Measurements from ENCODE around the gene MMD. TPM values are rescaled to one million over a fixed set of nuclear protein-coding genes. Genes with fewer than 3 reads are reported as not detected.
"Not testable (repeated sequence)": the region's sequence is repeated elsewhere in the genome, so short reads cannot be mapped to it uniquely, and the experiment has no call there.

The MMD gene
- total RNA-seq, 1 experiment from 2014 or later: 14.0 TPM

- DNase-seq (ENCODE audit: low spot score): no peak
Observed at GRCh38 chr17:55443904-55444303, 22.3 kb upstream of the MMD start.

GRCh38 chr17:55442953-55443683, 21.5 kb upstream of the MMD start:
- no peak for DNase-seq (ENCODE audit: low spot score)

DNA sequence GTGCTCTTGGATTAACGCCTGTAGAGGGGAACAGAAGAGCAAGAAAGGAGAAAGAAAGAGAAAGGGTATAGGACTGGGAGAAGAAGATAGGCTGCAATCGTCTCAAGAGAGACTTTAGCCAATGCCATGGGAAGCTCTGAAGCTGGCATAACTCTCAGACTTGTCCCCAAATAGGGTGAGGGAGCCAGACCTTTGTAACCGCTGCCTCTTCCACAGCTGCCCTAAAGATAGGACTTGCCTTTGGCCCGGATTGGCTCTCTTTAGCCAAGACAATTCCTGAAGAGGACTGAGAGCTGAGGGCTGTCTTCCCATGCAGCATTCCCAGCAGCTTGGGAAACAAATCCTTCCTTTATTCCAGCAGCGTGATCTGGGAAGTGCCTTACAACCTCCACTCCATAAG, 20.8 kb upstream of the MMD start:
- no peak for DNase-seq (ENCODE audit: low spot score)

DNA sequence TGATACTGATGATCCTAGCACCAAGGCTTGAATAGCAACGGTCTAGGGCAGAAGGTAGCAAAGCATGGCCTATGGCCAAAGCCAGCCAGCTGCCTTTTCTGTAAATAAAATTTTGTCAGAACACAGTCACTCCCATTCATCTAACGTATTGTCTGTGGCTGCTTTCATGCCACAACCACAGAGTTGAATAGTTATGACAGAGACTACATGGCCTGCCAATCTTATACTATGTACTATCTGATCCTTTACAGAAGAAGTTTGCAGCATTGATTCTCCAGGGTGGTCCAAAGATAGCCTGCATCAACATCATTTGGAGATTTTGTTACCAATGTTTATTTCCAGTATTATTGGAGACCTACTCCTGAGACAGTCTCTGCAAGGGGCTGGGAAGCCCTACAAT, 19.9 kb upstream of the MMD start:
- DNase-seq (ENCODE audit: low spot score): no peak

GRCh38 chr17:55440391-55440790, 18.8 kb upstream of the MMD start:
- DNase-seq (ENCODE audit: low spot score): no peak

GRCh38 chr17:55437159-55437605, 15.5 kb upstream of the MMD start:
- DNase-seq (ENCODE audit: low spot score): no peak

DNA sequence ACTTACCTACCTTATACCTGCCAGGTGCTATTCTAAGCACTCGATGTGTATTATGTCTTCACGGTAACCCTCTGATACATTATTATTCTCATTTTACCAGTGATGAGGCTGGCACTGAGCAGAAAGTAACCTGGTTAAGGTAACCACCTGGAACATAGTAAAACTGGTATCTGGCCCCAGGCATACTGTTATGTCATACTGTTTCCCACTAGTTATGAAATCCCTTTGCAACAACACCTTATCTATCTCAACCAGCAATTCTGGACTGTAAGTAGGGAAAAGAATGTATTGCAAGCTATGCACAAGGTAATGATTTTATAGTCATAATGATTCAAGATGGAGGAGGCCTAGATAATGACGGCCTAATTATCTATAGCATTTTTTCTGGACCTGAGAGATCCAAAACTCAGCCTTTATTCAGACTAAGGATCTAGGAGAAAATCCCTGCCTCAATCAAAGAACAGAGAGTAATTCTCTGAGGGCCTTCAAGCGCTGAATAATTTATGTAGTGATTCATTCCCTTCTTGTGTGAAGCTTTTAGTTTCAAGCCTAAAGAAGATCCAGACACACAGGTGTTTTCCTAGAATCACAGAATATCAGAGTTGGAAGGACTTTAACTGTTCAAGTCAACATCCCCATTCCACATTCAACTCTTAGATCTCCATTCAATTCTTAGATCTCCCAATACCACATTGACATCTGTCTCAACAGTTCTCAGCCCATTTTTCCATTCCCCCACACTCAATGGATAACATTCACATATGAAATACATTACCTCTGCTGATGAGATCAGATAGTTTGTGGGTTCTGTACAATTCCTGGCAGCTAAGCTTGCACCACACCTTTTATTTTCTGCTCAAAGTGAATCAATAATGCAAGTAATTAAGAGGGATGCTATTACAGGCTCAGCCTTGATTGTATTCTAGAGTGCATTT, 14.9 kb upstream of the MMD start:
- no peak for DNase-seq (ENCODE audit: low spot score)

DNA sequence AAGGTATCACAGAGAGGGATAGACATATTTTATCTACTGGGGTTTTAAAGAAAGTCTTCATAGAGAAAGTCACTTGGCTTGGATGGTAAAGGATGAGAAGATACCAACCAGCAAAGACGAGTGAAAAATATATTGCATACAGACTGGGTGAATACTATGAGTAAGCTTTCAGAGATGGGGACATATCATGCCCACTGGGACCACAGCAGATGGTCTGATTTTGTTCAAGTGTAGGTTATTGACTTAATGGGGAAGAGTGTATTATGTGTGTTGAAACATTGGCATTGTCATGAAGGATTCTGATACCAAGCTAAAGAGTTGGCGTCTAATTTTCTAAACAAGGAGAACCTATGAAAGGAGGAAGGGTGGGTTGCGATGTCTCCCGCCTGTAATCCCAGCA, 13.8 kb upstream of the MMD start:
- DNase-seq (ENCODE audit: low spot score): no peak

DNA sequence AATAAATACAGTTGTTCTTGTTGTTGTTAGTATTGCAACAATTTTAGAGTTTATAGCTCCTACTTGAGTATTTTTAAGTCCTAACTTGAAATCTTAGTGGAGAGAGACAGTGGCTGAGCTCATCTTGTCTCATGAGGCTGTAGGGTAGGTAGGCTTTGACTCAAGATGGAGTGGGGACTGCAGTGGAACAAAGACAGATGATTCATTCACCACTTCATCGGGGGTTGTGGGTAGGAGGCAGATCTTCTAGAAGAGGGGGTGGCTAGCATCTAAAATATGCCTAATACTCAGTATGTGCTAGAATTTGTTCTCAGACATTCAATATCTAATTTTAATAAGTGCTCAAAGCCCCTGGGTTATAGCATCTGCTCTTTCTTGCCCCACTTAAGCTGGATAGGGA, 13.1 kb upstream of the MMD start:
- no peak for DNase-seq (ENCODE audit: low spot score)

- DNase-seq (ENCODE audit: low spot score): peak; percentile 83
Observed at GRCh38 chr17:55433629-55434422, 12.2 kb upstream of the MMD start.

DNA sequence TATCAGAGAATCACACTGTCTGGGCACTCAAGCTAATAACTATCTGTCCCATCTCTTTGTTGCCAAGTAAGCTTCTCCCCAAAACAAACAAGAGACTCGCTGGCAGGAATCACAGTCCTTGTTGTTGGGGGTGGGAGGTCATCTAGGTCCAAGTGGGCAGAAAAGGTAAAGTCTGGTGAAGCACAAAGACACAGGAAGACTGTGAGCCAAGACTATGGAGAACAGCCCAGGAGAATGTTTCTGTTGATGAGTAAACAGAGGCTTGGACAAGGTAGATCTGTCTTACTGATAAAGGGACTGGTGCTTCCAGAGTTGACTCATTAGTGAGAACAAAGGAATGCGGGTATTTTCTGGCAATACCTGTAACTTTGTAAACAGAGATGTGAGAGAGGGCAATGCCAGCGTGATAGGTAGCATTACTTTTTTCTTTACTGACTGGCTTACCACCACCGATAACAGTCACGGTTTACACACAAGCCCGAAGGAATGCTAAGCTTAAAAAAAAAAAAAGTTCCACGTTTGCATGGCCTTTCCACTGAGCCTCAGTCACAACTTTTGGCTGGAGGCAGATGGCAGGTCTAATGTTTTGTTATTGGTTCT, 11.5 kb upstream of the MMD start:
- DNase-seq (ENCODE audit: low spot score): no peak

DNA sequence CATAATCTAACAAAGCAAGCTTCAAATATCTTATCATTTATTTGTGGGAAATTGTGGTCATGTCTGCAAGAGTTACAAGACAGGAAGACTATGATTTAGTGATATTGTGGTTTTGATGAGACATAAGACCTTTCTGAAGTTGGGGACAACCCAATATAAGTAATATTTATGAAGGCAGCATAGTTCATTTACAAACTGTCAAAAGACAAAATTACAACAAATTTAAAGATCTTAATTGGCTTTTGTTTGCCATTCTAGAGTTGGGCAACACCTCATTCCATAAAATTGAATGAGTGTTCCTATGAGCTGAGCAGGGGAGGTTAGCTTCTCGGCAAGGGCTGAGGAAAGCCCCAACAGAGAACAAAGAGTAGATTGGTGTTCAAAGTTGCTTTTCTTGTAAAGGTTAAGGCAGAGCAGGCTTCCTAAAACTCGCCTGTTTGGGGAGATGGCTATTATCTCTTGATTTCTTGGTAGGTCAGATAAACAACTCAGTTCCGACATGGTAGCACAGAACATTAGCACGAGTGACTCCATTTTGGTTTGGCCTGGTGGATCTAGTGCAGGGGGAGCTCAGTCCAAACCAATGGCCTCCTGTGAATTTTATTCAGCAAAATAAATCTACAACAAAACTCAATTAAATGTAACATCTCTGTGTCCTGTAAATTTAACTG, 10.9 kb upstream of the MMD start:
- peak; percentile 52 for DNase-seq (ENCODE audit: low spot score)

DNA sequence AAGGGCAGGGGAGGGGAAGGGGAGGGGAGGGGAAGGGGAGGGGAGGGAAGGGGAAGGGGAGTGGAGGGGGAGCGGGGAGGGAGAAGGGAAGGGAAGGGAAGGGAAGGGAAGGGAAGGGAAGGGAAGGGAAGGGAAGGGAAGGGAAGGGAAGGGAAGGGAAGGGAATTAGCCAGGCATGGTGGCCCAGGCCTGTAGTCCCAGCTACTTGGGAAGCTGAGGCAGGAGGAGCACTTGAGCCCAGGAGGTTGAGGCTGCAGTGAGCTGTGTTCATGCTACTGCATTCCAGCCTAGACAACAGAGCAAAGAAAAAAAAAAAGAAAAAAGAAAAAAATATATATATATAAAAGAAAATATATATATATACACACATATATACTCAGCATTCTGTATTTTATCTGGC, 10.3 kb upstream of the MMD start:
- DNase-seq (ENCODE audit: low spot score): not testable (repeated sequence)

GRCh38 chr17:55430541-55431288, 9.1 kb upstream of the MMD start:
- no peak for DNase-seq (ENCODE audit: low spot score)

DNA sequence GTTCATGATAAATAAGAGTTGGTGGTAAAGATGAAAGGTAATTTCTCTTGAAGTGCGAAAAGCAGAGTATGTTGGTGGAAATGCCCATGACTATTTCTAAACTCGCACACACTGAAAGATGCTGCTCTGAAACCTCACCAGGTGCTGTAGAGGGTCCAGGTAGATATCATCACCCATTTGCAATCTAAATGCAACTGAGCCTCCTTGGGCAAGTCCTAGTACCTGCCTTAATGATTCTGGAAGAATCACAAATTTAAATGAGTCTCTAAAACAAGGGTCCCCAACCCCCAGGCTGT, 5.9 kb upstream of the MMD start:
- DNase-seq (ENCODE audit: low spot score): no peak

- no peak for DNase-seq (ENCODE audit: low spot score)
Observed at GRCh38 chr17:55426851-55427586, 5.4 kb upstream of the MMD start.

DNA sequence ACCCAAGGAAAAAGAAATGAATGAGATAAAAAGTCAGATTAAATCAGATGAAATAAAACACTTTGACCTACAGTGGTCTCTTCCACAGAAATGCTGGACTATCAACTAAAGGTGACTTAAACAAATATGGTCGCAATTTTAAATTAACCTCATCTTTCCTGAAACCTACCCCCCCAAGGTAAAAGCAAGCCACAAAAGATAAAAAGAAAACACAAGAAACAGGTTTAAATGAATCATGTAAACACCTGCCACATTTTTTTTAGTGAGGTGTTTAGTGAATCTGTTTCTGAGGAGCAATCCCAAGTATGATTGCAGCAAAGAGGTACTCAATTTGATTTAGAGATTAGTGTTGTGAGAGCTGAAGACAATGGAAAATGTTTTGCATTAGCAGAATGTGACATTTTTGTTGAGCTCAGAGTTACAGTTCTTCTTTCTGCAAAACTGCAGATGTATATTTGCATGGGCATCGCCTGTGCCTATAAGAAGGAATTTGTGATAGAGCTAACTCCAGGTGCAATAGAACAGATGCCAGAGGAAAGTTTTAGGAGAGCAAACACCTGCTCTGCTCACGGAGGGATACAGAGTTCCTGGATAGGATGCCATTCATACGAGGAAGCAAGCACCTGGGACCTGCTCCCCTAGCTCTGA, 3.4 kb upstream of the MMD start:
- no peak for DNase-seq (ENCODE audit: low spot score)

- DNase-seq (ENCODE audit: low spot score): no peak
Observed at GRCh38 chr17:55423535-55423934, 1.9 kb upstream of the MMD start.

DNA sequence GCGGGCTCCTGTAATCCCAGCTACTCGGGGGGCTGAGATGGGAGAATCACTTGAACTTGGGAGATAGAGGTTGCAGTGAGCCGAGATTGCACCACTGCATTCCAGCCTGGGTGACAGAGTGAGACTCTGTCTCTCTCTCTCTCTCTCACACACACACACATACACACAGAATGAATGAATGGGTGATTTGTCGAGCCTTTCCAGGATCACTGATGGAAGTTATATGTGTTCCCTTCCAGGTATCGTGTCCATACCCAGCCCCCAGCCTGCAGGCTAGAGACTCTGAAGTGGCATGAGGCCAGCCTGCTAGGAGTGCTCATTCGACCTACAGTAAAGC, 1.2 kb upstream of the MMD start:
- DNase-seq (ENCODE audit: low spot score): not testable (repeated sequence)

DNA sequence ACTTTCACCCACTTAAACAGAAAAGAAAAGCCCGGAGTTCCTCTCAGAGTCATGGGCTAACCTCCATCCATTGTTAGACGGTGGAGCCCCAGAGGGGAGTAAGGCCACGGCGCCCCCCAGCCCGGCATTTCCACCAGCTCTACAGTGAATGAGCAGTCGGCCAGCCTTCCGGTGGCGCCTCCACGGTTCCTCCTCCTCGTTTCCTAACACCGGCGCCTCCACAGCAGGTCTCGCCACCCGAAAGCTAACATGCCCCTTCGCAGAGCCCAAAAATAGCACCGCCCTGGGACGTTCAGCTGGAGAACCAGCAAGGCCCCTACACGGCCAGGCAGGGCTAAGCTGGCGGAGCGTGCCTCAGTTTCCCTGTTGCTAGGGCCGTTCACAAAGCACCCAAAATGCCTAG, 858 bp downstream of the MMD start:
- no peak for DNase-seq (ENCODE audit: low spot score)
